Stimulated activated CD8-positive, alpha-beta memory T cell treated with anti-CD3 and anti-CD28 coated beads, Interleukin-2, amount 100 ng/mL, for 1 hour (primary cell): Measurements from ENCODE around the gene ZNF75A.
"Not testable (repeated sequence)": the region's sequence is repeated elsewhere in the genome, so short reads cannot be mapped to it uniquely, and the experiment has no call there.

Source experiments
- DNase-seq, 2 donors: peaks; one replicate each; pipeline ENCODE4 v3.0.0-alpha.2; 2020; ENCODE audit warnings: low read depth in 2 of 2

The ZNF75A gene

GRCh38 chr16:3305109-3306068 is at the start of gene ZNF75A, which contains the start of gene TIGD7:
Gene ZNF75A, plus strand, starts transcription at chr16:3305497. Its CDS starts 2,932 bp downstream, at chr16:3308429.
Gene TIGD7, minus strand, starts transcription at chr16:3305430. Its CDS starts 4,816 bp downstream, at chr16:3300614.
- DNase-seq = peak; percentile 56 to 66

- DNase-seq = no peak
Measured at GRCh38 chr16:3256146-3256865, 49.0 kb upstream of the ZNF75A start, which contains the start of gene MEFV. Gene MEFV, minus strand, starts transcription at chr16:3256633. Its CDS starts 46 bp downstream, at chr16:3256587.

- no peak for DNase-seq
Measured at GRCh38 chr16:3256866-3257465, 48.3 kb upstream of the ZNF75A start.

- DNase-seq = no peak
Measured at GRCh38 chr16:3259836-3260235, 45.5 kb upstream of the ZNF75A start.

GRCh38 chr16:3262517-3262916 is 42.8 kb upstream of the ZNF75A start:
- no peak for DNase-seq

- peak; percentile 84 to 95 for DNase-seq
Measured at GRCh38 chr16:3264137-3265036, 40.9 kb upstream of the ZNF75A start.

GRCh38 chr16:3266873-3267537 is 38.3 kb upstream of the ZNF75A start:
- no peak for DNase-seq

GRCh38 chr16:3268294-3268693 is 37.0 kb upstream of the ZNF75A start:
- DNase-seq = no peak

GRCh38 chr16:3270718-3271117 is 34.6 kb upstream of the ZNF75A start:
- DNase-seq = not testable (repeated sequence)

GRCh38 chr16:3271281-3271680 is 34.0 kb upstream of the ZNF75A start:
- not testable (repeated sequence) for DNase-seq

- DNase-seq = no peak
Measured at GRCh38 chr16:3274490-3274889, 30.8 kb upstream of the ZNF75A start.

- DNase-seq = no peak
Measured at GRCh38 chr16:3274947-3275346, 30.4 kb upstream of the ZNF75A start.

- no peak for DNase-seq
Measured at GRCh38 chr16:3276679-3277078, 28.6 kb upstream of the ZNF75A start.

- DNase-seq = no peak
Measured at GRCh38 chr16:3281222-3281820, 24.0 kb upstream of the ZNF75A start.

- DNase-seq = no peak
Measured at GRCh38 chr16:3282103-3282729, 23.1 kb upstream of the ZNF75A start.

- DNase-seq = peak; percentile 79 to 86
Measured at GRCh38 chr16:3282730-3283542, 22.4 kb upstream of the ZNF75A start, which contains the start of gene ZNF263. Gene ZNF263, plus strand, starts transcription at chr16:3283491. Its CDS starts 328 bp downstream, at chr16:3283819.

- DNase-seq = no peak
Measured at GRCh38 chr16:3283543-3284447, 21.5 kb upstream of the ZNF75A start.
